H1 (cell line): Measurements from ENCODE around the gene KLHDC4. TPM values are rescaled to one million over a fixed set of nuclear protein-coding genes. Genes with fewer than 3 reads are reported as not detected.

Source experiments
- EP300 ChIP-seq, 2 experiments: IDR thresholded peaks; 1 replicate in 1 of 2; 2 replicates in 1 of 2; pipeline ENCODE4 v1.6.1; 2011 to 2012; ENCODE audit warnings: low read depth in 2 of 2, low read length in 2 of 2, mild to moderate bottlenecking in 2 of 2, borderline replicate concordance in 1 of 2, inconsistent platforms in 1 of 2, moderate library complexity in 1 of 2
- GTF2F1 ChIP-seq: IDR thresholded peaks from 2 replicates; pipeline ENCODE4 v1.6.1; 2012; ENCODE audit warnings: low read depth, low read length, improper control_type of control experiment, borderline replicate concordance
- JUN ChIP-seq: IDR thresholded peaks from 2 replicates; pipeline ENCODE4 v1.6.1; 2011; ENCODE audit warnings: low read depth, mild to moderate bottlenecking, improper control_type of control experiment, low read length
- KDM5A ChIP-seq: fragments of 200-600 bp; IDR thresholded peaks from 2 replicates; pipeline ENCODE4 v1.7.1; 2012; ENCODE audit warnings: mild to moderate bottlenecking, low read length, inconsistent platforms, mixed read lengths
- RFX5 ChIP-seq: IDR thresholded peaks from 2 replicates; pipeline ENCODE4 v1.6.1; 2011; ENCODE audit warnings: low read depth, low read length, improper control_type of control experiment, borderline replicate concordance
- polyA plus RNA-seq, 7 experiments: library from polyadenylated mRNA; depleted of rRNA in 3 of 7; stranded (reverse) in 5 of 7; unstranded in 2 of 7; fragments of >200 nt in 5 of 7; fragments of 200-250 nt in 2 of 7; gene quantifications; 1 replicate in 5 of 7; 2 replicates in 1 of 7; 4 replicates in 1 of 7; pipeline versions ENCODE4 v1.2.1 to v1.2.3, GENCODE V29; 2011 to 2013; ENCODE audit warnings: missing spikeins in 2 of 7, mixed read lengths in 2 of 7
- total RNA-seq: library from RNA; stranded (reverse); fragmentation: NEBNext Ultra II Directional; extraction: Animal tissue kit (Norgen Biotek cat#: 25700); gene quantifications from 2 replicates; pipeline ENCODE4 v1.2.1, GENCODE V29; 2021

Gene KLHDC4
- total and polyA plus RNA-seq, 2 of the 8 experiments (the other 6 are each of a cell fraction or from before 2014, with no cell fraction given): 23.7 to 63.9 TPM

DNA sequence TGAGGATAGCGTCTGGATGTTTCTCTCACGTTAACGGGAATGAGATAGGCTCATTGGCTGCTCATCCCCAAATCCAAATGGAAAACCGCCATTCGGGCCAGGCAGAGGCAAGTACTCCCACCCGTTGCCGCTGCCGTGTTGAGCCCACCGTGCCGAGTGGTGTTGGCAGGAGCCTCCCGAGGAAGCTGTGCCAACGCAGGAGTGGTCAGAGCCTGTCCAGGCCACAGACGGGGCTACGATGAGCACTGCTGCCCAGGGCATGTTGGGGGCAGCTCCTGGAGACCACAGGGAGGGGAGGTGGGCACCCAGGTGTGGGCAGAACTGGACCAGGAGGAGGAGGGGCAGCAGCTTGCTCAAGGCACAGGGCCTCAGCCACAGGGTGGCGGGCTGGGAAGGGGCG lies 72.0 kb downstream of the KLHDC4 start (continued):
- TF ChIP-seq KDM5A (no peak), JUN (no peak), EP300 (IDR thresholded peaks at IDR 0.05; ENCODE audit: borderline replicate concordance in 1 of 2, low read depth in 2 of 2, low read length in 2 of 2) (no peak), GTF2F1 (no peak), RFX5 (no peak)
